ENCODE results near the gene ETV7.

ETV7 gene

DNA sequence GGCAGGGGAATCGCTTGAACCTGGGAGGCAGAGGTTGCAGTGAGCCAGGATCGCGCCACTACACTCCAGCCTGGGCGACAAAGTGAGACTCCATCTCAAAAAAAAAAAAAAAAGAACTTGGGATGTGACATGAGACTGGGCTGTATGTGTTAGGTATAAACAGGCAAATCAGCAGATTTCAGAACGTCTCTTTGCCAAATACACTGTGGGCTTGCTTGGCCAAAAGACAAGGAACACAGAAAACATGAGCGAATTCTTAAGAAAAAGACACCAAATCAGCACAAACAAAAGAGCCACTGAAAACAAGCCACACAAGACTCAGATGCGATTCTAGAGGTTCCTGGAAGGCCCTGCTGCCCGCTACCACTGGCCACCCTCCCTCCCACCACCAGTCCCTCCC is 12.5 kb downstream of the ETV7 start:
- Histone ChIP-seq H3K79me2 (ENCODE audit: insufficient read depth, low read length) (no peaks in the 10 kb centered on the region), H3K27ac (ENCODE audit: low read length) (no peak overlapping the region), H3K27me3 (ENCODE audit: insufficient read depth, low read length, poor library complexity) (no peaks in the 10 kb centered on the region), H3K4me2 (ENCODE audit: insufficient read depth, low read length) (no peak overlapping the region), H2AFZ (ENCODE audit: low read depth, low read length) (no peak overlapping the region), H4K20me1 (ENCODE audit: insufficient read depth, low read length) (no peaks in the 10 kb centered on the region), H3K36me3 (ENCODE audit: insufficient read depth, low read length) (no peaks in the 10 kb centered on the region), H3K4me3 (ENCODE audit: low read depth in 1 of 2, low read length in 2 of 2) (no peak overlapping the region), H3K9me3 (ENCODE audit: insufficient read depth, low read length, severe bottlenecking) (no peaks in the 10 kb centered on the region), H3K9ac (ENCODE audit: low read depth, low read length) (no peak overlapping the region), H3K4me1 (ENCODE audit: insufficient read depth, low read length) (no peaks in the 10 kb centered on the region)
- no peak for ATAC-seq (ENCODE audit: insufficient read depth, low read depth)
- DNase-seq = no peak
- TF ChIP-seq, protein P1, sequence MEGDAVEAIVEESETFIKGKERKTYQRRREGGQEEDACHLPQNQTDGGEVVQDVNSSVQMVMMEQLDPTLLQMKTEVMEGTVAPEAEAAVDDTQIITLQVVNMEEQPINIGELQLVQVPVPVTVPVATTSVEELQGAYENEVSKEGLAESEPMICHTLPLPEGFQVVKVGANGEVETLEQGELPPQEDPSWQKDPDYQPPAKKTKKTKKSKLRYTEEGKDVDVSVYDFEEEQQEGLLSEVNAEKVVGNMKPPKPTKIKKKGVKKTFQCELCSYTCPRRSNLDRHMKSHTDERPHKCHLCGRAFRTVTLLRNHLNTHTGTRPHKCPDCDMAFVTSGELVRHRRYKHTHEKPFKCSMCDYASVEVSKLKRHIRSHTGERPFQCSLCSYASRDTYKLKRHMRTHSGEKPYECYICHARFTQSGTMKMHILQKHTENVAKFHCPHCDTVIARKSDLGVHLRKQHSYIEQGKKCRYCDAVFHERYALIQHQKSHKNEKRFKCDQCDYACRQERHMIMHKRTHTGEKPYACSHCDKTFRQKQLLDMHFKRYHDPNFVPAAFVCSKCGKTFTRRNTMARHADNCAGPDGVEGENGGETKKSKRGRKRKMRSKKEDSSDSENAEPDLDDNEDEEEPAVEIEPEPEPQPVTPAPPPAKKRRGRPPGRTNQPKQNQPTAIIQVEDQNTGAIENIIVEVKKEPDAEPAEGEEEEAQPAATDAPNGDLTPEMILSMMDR (IDR thresholded peaks at IDR 0.05; ENCODE audit: borderline replicate concordance, extremely low read depth, low read length, poor library complexity, severe bottlenecking) = no peak
- TF ChIP-seq EZH2 (IDR thresholded peaks at IDR 0.05; ENCODE audit: borderline replicate concordance, low read depth, low read length, severe bottlenecking) = no peak

DNA sequence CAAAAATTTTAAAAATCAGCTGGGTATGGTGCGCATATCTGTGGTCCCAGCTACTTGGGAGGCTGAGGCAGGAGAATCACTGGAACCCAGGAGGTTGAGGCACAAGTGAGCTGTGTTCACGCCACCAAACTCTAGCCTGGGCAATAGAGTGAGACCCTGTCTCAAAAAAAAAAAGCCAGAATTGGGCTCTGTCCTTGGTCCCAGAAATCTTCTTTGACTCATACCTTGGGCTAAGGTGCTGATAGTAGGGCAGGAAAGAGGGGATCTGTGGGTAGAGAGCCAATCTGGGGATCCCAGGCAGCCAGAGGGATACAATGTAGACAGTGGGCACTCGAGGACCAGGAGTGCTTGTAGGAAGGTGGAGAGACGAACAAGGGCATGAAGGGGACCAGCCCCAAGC is 13.3 kb downstream of the ETV7 start:
- H2AFZ ChIP-seq (ENCODE audit: low read depth, low read length) = no peak overlapping the region
- ATAC-seq (ENCODE audit: insufficient read depth, low read depth) (no peak), DNase-seq (no peak)
- no peaks in the 10 kb centered on the region for H4K20me1 ChIP-seq (ENCODE audit: insufficient read depth, low read length)
- no peak overlapping the region for H3K9ac ChIP-seq (ENCODE audit: low read depth, low read length)
- no peak overlapping the region for H3K27ac ChIP-seq (ENCODE audit: low read length)
- TF ChIP-seq EZH2 (IDR thresholded peaks at IDR 0.05; ENCODE audit: borderline replicate concordance, low read depth, low read length, severe bottlenecking) = no peak
- TF ChIP-seq, protein P1 (IDR thresholded peaks at IDR 0.05; ENCODE audit: borderline replicate concordance, extremely low read depth, low read length, poor library complexity, severe bottlenecking) = no peak
- H3K27me3 ChIP-seq (ENCODE audit: insufficient read depth, low read length, poor library complexity) = no peaks in the 10 kb centered on the region
- H3K4me3 ChIP-seq (ENCODE audit: low read depth in 1 of 2, low read length in 2 of 2) = no peak overlapping the region
- H3K4me2 ChIP-seq (ENCODE audit: insufficient read depth, low read length) = no peak overlapping the region
- H3K36me3 ChIP-seq (ENCODE audit: insufficient read depth, low read length) = no peaks in the 10 kb centered on the region
- H3K79me2 ChIP-seq (ENCODE audit: insufficient read depth, low read length) = no peaks in the 10 kb centered on the region
- H3K9me3 ChIP-seq (ENCODE audit: insufficient read depth, low read length, severe bottlenecking) = no peaks in the 10 kb centered on the region
- no peaks in the 10 kb centered on the region for H3K4me1 ChIP-seq (ENCODE audit: insufficient read depth, low read length)

DNA sequence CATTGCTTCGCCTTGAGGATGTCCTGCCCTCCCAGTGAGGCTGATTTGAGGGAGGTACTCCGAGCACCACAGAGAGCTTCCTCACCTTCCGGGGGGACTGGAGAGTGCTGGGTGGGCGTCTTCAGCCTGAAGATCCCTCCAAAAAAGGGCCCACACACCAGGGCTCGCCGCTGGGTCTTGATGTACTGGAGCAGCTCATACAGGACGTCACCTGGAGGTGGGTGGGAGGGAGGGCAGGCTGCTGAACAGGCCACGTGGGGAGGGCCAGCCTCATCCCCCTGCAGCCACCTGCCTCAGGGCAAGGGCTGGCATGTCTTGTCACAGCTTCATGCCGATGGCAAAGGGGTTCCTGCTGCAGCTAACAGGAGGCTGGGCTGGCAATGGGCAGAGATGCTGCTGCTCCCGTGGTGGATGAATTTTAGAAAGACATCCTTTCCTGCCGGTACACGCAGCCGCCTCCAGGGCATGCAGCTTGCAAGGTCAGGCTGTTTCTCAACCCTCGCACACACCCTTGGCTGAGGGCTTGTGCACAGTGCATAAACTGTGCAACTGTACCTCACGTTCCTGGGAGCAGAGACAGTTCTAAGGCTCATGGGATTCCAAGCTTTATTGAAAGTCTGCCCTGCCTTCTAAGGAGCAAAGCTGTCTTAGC is 14.0 kb downstream of the ETV7 start:
- no peaks in the 10 kb centered on the region for H3K36me3 ChIP-seq (ENCODE audit: insufficient read depth, low read length)
- TF ChIP-seq, protein P1 (IDR thresholded peaks at IDR 0.05; ENCODE audit: borderline replicate concordance, extremely low read depth, low read length, poor library complexity, severe bottlenecking) = no peak
- no peak for TF ChIP-seq EZH2 (IDR thresholded peaks at IDR 0.05; ENCODE audit: borderline replicate concordance, low read depth, low read length, severe bottlenecking)
- no peaks in the 10 kb centered on the region for H3K79me2 ChIP-seq (ENCODE audit: insufficient read depth, low read length)
- DNase-seq = no peak
- no peak overlapping the region for H2AFZ ChIP-seq (ENCODE audit: low read depth, low read length)
- H3K4me3 ChIP-seq (ENCODE audit: low read depth in 1 of 2, low read length in 2 of 2) = no peak overlapping the region
- H3K27me3 ChIP-seq (ENCODE audit: insufficient read depth, low read length, poor library complexity) = no peaks in the 10 kb centered on the region
- H3K9me3 ChIP-seq (ENCODE audit: insufficient read depth, low read length, severe bottlenecking) = no peaks in the 10 kb centered on the region
- H3K4me2 ChIP-seq (ENCODE audit: insufficient read depth, low read length) = no peak overlapping the region
- no peak overlapping the region for H3K27ac ChIP-seq (ENCODE audit: low read length)
- ATAC-seq (ENCODE audit: insufficient read depth, low read depth) = no peak
- no peaks in the 10 kb centered on the region for H4K20me1 ChIP-seq (ENCODE audit: insufficient read depth, low read length)
- H3K4me1 ChIP-seq (ENCODE audit: insufficient read depth, low read length) = no peaks in the 10 kb centered on the region
- no peak overlapping the region for H3K9ac ChIP-seq (ENCODE audit: low read depth, low read length)

Measured in DND-41 (cell line).